Measurements from ENCODE around the gene NACC2. TPM values are rescaled to one million over a fixed set of nuclear protein-coding genes. Genes with fewer than 3 reads are reported as not detected.

Gene NACC2
- total RNA-seq, 1 donor from 2014 or later, result 34.0 TPM

- H3K4me3 Mint-ChIP-seq (ENCODE audit: unreplicated experiment), result no peak overlapping the region
- H3K4me1 Mint-ChIP-seq (ENCODE audit: low read depth, unreplicated experiment), result no peaks in the 10 kb centered on the region
- H3K36me3 Mint-ChIP-seq (ENCODE audit: low read depth, unreplicated experiment), result peaks cover under 1% of the 10 kb centered on the region
- no peak for FAIRE-seq
- TF ChIP-seq EZH2 (IDR thresholded peaks at IDR 0.05; ENCODE audit: insufficient read depth, low read length) (no peak), CTCF (IDR thresholded peaks at IDR 0.05; ENCODE audit: insufficient read depth, low read depth, low read length) (no peak)
- H3K4me3 ChIP-seq (ENCODE audit: insufficient read depth, low read depth, low read length), result no peak overlapping the region
- H3K27ac ChIP-seq (ENCODE audit: low read depth, low read length), result no peak overlapping the region
- H3K9me3 Mint-ChIP-seq (ENCODE audit: unreplicated experiment), result no peaks in the 10 kb centered on the region
- no peak for DNase-seq (ENCODE audit: low read depth)
- H2AFZ ChIP-seq (ENCODE audit: low read depth, low read length), result no peak overlapping the region
- no peak overlapping the region for H3K27ac Mint-ChIP-seq (ENCODE audit: unreplicated experiment)
- H3K79me2 ChIP-seq (ENCODE audit: insufficient read depth, low read length), result peaks cover 87% of the 10 kb centered on the region
- no peaks in the 10 kb centered on the region for H3K36me3 ChIP-seq (ENCODE audit: insufficient read depth, low read length)
- H4K20me1 ChIP-seq (ENCODE audit: insufficient read depth, low read length), result peaks cover 88% of the 10 kb centered on the region
- no peak overlapping the region for H3K4me2 ChIP-seq (ENCODE audit: low read length)
- H3K4me1 ChIP-seq (ENCODE audit: insufficient read depth, low read length), result peaks cover 2% of the 10 kb centered on the region
- H3K9ac ChIP-seq (ENCODE audit: low read length), result no peak overlapping the region
- H3K9me3 ChIP-seq (ENCODE audit: insufficient read depth, low read depth, low read length), result no peaks in the 10 kb centered on the region
- no peaks in the 10 kb centered on the region for H3K27me3 ChIP-seq (ENCODE audit: insufficient read depth, low read length)
- no peaks in the 10 kb centered on the region for H3K27me3 Mint-ChIP-seq (ENCODE audit: low read depth, unreplicated experiment)
Observed at GRCh38 chr9:136081113-136081825, 13.8 kb downstream of the NACC2 start.

- no peaks in the 10 kb centered on the region for H3K4me1 Mint-ChIP-seq (ENCODE audit: low read depth, unreplicated experiment)
- peaks cover 88% of the 10 kb centered on the region for H4K20me1 ChIP-seq (ENCODE audit: insufficient read depth, low read length)
- no peaks in the 10 kb centered on the region for H3K27me3 ChIP-seq (ENCODE audit: insufficient read depth, low read length)
Observed at GRCh38 chr9:136080716-136081112, 14.4 kb downstream of the NACC2 start.

More at GRCh38 chr9:136080716-136081112, 14.4 kb downstream of the NACC2 start:
- TF ChIP-seq CTCF (IDR thresholded peaks at IDR 0.05; ENCODE audit: insufficient read depth, low read depth, low read length) (no peak), EZH2 (IDR thresholded peaks at IDR 0.05; ENCODE audit: insufficient read depth, low read length) (no peak)
- Histone ChIP-seq H3K9me3 (ENCODE audit: insufficient read depth, low read depth, low read length) (no peaks in the 10 kb centered on the region), H3K9ac (ENCODE audit: low read length) (no peak overlapping the region), H3K79me2 (ENCODE audit: insufficient read depth, low read length) (peaks cover 87% of the 10 kb centered on the region), H2AFZ (ENCODE audit: low read depth, low read length) (no peak overlapping the region), H3K4me2 (ENCODE audit: low read length) (no peak overlapping the region), H3K4me3 (ENCODE audit: insufficient read depth, low read depth, low read length) (no peak overlapping the region), H3K27ac (ENCODE audit: low read depth, low read length) (no peak overlapping the region), H3K4me1 (ENCODE audit: insufficient read depth, low read length) (peaks cover 2% of the 10 kb centered on the region), H3K36me3 (ENCODE audit: insufficient read depth, low read length) (no peaks in the 10 kb centered on the region)
- Mint-ChIP-seq H3K4me3 (ENCODE audit: unreplicated experiment) (no peak overlapping the region), H3K36me3 (ENCODE audit: low read depth, unreplicated experiment) (peaks cover 6% of the 10 kb centered on the region), H3K27ac (ENCODE audit: unreplicated experiment) (no peak overlapping the region), H3K9me3 (ENCODE audit: unreplicated experiment) (no peaks in the 10 kb centered on the region), H3K27me3 (ENCODE audit: low read depth, unreplicated experiment) (no peaks in the 10 kb centered on the region)
- no peak for DNase-seq (ENCODE audit: low read depth)
- no peak for FAIRE-seq

Data from astrocyte (in vitro differentiated cells and primary cell).